Measurements from ENCODE around the gene GPC4.

Gene GPC4

DNA sequence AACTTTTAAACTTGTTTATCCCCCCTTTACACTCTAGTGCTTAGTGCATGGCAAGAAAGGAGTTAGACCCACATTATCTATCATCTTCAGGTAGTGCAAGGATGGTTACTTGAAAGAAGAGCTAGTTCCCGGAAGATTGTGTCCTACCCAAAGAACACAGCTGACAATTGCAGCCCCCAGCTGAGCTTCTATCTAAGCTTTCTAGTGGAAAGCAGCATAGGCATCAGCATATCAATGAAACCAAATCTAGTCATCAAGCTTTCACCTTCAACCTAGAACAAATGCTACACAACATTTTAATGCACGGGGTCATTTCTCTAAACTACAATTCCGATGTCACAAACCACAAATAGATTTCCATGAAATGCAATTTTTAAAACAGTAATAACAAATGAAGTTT is 108.2 kb downstream of the GPC4 start:
- intact Hi-C loops (cut with DNase I; ENCODE audit: low total_unique reads) = no loop called here
- no peak for DNase-seq
- TF ChIP-seq, protein P1, sequence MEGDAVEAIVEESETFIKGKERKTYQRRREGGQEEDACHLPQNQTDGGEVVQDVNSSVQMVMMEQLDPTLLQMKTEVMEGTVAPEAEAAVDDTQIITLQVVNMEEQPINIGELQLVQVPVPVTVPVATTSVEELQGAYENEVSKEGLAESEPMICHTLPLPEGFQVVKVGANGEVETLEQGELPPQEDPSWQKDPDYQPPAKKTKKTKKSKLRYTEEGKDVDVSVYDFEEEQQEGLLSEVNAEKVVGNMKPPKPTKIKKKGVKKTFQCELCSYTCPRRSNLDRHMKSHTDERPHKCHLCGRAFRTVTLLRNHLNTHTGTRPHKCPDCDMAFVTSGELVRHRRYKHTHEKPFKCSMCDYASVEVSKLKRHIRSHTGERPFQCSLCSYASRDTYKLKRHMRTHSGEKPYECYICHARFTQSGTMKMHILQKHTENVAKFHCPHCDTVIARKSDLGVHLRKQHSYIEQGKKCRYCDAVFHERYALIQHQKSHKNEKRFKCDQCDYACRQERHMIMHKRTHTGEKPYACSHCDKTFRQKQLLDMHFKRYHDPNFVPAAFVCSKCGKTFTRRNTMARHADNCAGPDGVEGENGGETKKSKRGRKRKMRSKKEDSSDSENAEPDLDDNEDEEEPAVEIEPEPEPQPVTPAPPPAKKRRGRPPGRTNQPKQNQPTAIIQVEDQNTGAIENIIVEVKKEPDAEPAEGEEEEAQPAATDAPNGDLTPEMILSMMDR (IDR thresholded peaks at IDR 0.05) = no peak
- Histone ChIP-seq H3K4me1 (peaks cover 0 to 28% (median 0%) of the 10 kb centered on the region in 4 donors), H3K36me3 (peaks cover 6 to 17% (median 15%) of the 10 kb centered on the region in 3 donors), H3K4me3 (no peak overlapping the region), H3K27ac (no peak overlapping the region), H3K27me3 (no peaks in the 10 kb centered on the region), H3K9me3 (no peaks in the 10 kb centered on the region)

GRCh38 chrX:133306316-133306715 is 109.0 kb downstream of the GPC4 start:
- Histone ChIP-seq H3K36me3 (peaks cover 6 to 17% (median 15%) of the 10 kb centered on the region in 3 donors), H3K4me3 (no peak overlapping the region), H3K4me1 (peaks cover 0 to 28% (median 0%) of the 10 kb centered on the region in 4 donors), H3K9me3 (no peaks in the 10 kb centered on the region), H3K27ac (no peak overlapping the region), H3K27me3 (no peaks in the 10 kb centered on the region)
- no peak for DNase-seq
- intact Hi-C loops (cut with DNase I; ENCODE audit: low total_unique reads) = no loop called here
- TF ChIP-seq, protein P1 (IDR thresholded peaks at IDR 0.05) = no peak

GRCh38 chrX:133305348-133305747 is 109.9 kb downstream of the GPC4 start:
- Histone ChIP-seq H3K4me3 (no peak overlapping the region), H3K9me3 (no peaks in the 10 kb centered on the region), H3K4me1 (peaks cover 0 to 32% (median 0%) of the 10 kb centered on the region in 4 donors), H3K36me3 (peaks cover 6 to 17% (median 15%) of the 10 kb centered on the region in 3 donors), H3K27ac (no peak overlapping the region), H3K27me3 (no peaks in the 10 kb centered on the region)
- no peak for DNase-seq
- TF ChIP-seq, protein P1 (IDR thresholded peaks at IDR 0.05) = no peak
- intact Hi-C loops (cut with DNase I; ENCODE audit: low total_unique reads) = no loop called here

GRCh38 chrX:133302775-133303445 is 112.4 kb downstream of the GPC4 start:
- H3K4me1 ChIP-seq = peaks cover 0 to 17% (median 0%) of the 10 kb centered on the region in 4 donors
- H3K27me3 ChIP-seq = no peaks in the 10 kb centered on the region
- no peak for DNase-seq
- no peak overlapping the region for H3K4me3 ChIP-seq
- TF ChIP-seq, protein P1 (IDR thresholded peaks at IDR 0.05) = no peak
- H3K27ac ChIP-seq = no peak overlapping the region
- H3K9me3 ChIP-seq = no peaks in the 10 kb centered on the region
- peaks cover 6 to 17% (median 15%) of the 10 kb centered on the region in 3 donors for H3K36me3 ChIP-seq
- intact Hi-C loops (cut with DNase I; ENCODE audit: low total_unique reads) = no loop called here

DNA sequence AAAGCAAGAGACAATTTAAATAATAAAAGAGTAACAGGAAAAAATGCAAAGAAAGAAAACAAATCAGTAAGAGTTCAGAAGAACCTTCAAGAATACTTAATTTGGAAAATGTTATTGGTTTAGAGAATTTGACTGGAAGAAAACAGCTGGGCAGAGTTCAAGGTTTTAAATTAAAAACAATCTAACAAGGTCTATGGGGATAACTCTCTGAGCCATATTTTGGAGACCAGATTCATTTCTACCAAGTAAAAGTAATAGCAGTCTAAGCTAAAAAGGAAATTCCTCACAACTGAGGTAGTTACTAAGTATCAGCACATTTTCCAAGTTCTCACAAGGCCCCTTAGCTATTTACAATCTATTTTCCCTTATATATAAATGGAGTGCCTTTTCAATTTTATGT is 114.7 kb downstream of the GPC4 start:
- Histone ChIP-seq H3K27ac (no peak overlapping the region), H3K4me1 (peaks cover 0 to 18% (median 0%) of the 10 kb centered on the region in 4 donors), H3K4me3 (no peak overlapping the region), H3K9me3 (no peaks in the 10 kb centered on the region), H3K36me3 (peaks cover 6 to 17% (median 15%) of the 10 kb centered on the region in 3 donors), H3K27me3 (no peaks in the 10 kb centered on the region)
- intact Hi-C loops (cut with DNase I; ENCODE audit: low total_unique reads) = no loop called here
- TF ChIP-seq, protein P1 (IDR thresholded peaks at IDR 0.05) = no peak
- DNase-seq = no peak
